ENCODE data around the gene BABAM2. TPM values are rescaled to one million over a fixed set of nuclear protein-coding genes. Genes with fewer than 3 reads are reported as not detected.
"Not testable (repeated sequence)": the region's sequence is repeated elsewhere in the genome, so short reads cannot be mapped to it uniquely, and the experiment has no call there.

Gene BABAM2
- total RNA-seq, 1 donor from 2014 or later, result 28.5 TPM

- Histone ChIP-seq H4K20me1 (ENCODE audit: insufficient read depth, low read length) (no peaks in the 10 kb centered on the region), H3K79me2 (ENCODE audit: insufficient read depth, low read length) (no peaks in the 10 kb centered on the region), H2AFZ (ENCODE audit: low read depth, low read length) (no peak overlapping the region), H3K4me1 (ENCODE audit: insufficient read depth, low read length) (peaks cover 9% of the 10 kb centered on the region), H3K27me3 (ENCODE audit: insufficient read depth, low read length) (peaks cover 3% of the 10 kb centered on the region), H3K36me3 (ENCODE audit: insufficient read depth, low read length) (no peaks in the 10 kb centered on the region), H3K4me3 (ENCODE audit: insufficient read depth, low read depth, low read length) (no peak overlapping the region), H3K27ac (ENCODE audit: low read depth, low read length) (no peak overlapping the region), H3K9ac (ENCODE audit: low read length) (no peak overlapping the region), H3K4me2 (ENCODE audit: low read length) (no peak overlapping the region), H3K9me3 (ENCODE audit: insufficient read depth, low read depth, low read length) (no peaks in the 10 kb centered on the region)
- Mint-ChIP-seq H3K36me3 (ENCODE audit: low read depth, unreplicated experiment) (no peaks in the 10 kb centered on the region), H3K4me3 (ENCODE audit: unreplicated experiment) (no peak overlapping the region), H3K27me3 (ENCODE audit: low read depth, unreplicated experiment) (peaks cover 44% of the 10 kb centered on the region), H3K4me1 (ENCODE audit: low read depth, unreplicated experiment) (peaks cover 3% of the 10 kb centered on the region), H3K9me3 (ENCODE audit: unreplicated experiment) (no peaks in the 10 kb centered on the region), H3K27ac (ENCODE audit: unreplicated experiment) (no peak overlapping the region)
- no peak for TF ChIP-seq CTCF (IDR thresholded peaks at IDR 0.05; ENCODE audit: insufficient read depth, low read depth, low read length)
- no peak for TF ChIP-seq EZH2 (IDR thresholded peaks at IDR 0.05; ENCODE audit: insufficient read depth, low read length)
- DNase-seq (ENCODE audit: low read depth) (no peak), FAIRE-seq (no peak)
These were observed 479.8 kb downstream of the BABAM2 start for GRCh38 chr2:28370354-28370753.

- H3K27ac Mint-ChIP-seq (ENCODE audit: unreplicated experiment); H3K4me1 Mint-ChIP-seq (ENCODE audit: low read depth, unreplicated experiment); H4K20me1 ChIP-seq (ENCODE audit: insufficient read depth, low read length); H3K36me3 ChIP-seq (ENCODE audit: insufficient read depth, low read length); H2AFZ ChIP-seq (ENCODE audit: low read depth, low read length); H3K4me2 ChIP-seq (ENCODE audit: low read length); H3K27me3 ChIP-seq (ENCODE audit: insufficient read depth, low read length); H3K9me3 ChIP-seq (ENCODE audit: insufficient read depth, low read depth, low read length); FAIRE-seq; H3K36me3 Mint-ChIP-seq (ENCODE audit: low read depth, unreplicated experiment); H3K9me3 Mint-ChIP-seq (ENCODE audit: unreplicated experiment); H3K4me3 ChIP-seq (ENCODE audit: insufficient read depth, low read depth, low read length); DNase-seq (ENCODE audit: low read depth); H3K9ac ChIP-seq (ENCODE audit: low read length); H3K27ac ChIP-seq (ENCODE audit: low read depth, low read length); H3K79me2 ChIP-seq (ENCODE audit: insufficient read depth, low read length); H3K4me3 Mint-ChIP-seq (ENCODE audit: unreplicated experiment); H3K4me1 ChIP-seq (ENCODE audit: insufficient read depth, low read length): not testable (repeated sequence)
- peaks cover 56% of the 10 kb centered on the region for H3K27me3 Mint-ChIP-seq (ENCODE audit: low read depth, unreplicated experiment)
These were observed 481.2 kb downstream of the BABAM2 start for GRCh38 chr2:28371728-28372127.

- Histone ChIP-seq H3K36me3 (ENCODE audit: insufficient read depth, low read length) (no peaks in the 10 kb centered on the region), H3K9ac (ENCODE audit: low read length) (no peak overlapping the region), H3K4me2 (ENCODE audit: low read length) (no peak overlapping the region), H3K4me3 (ENCODE audit: insufficient read depth, low read depth, low read length) (no peak overlapping the region), H3K27me3 (ENCODE audit: insufficient read depth, low read length) (no peaks in the 10 kb centered on the region), H2AFZ (ENCODE audit: low read depth, low read length) (no peak overlapping the region), H4K20me1 (ENCODE audit: insufficient read depth, low read length) (no peaks in the 10 kb centered on the region), H3K4me1 (ENCODE audit: insufficient read depth, low read length) (no peaks in the 10 kb centered on the region), H3K27ac (ENCODE audit: low read depth, low read length) (no peak overlapping the region), H3K79me2 (ENCODE audit: insufficient read depth, low read length) (no peaks in the 10 kb centered on the region), H3K9me3 (ENCODE audit: insufficient read depth, low read depth, low read length) (no peaks in the 10 kb centered on the region)
- no peaks in the 10 kb centered on the region for H3K36me3 Mint-ChIP-seq (ENCODE audit: low read depth, unreplicated experiment)
- FAIRE-seq, result no peak
- H3K27me3 Mint-ChIP-seq (ENCODE audit: low read depth, unreplicated experiment), result peaks cover 67% of the 10 kb centered on the region
- H3K4me3 Mint-ChIP-seq (ENCODE audit: unreplicated experiment), result no peak overlapping the region
- no peaks in the 10 kb centered on the region for H3K9me3 Mint-ChIP-seq (ENCODE audit: unreplicated experiment)
- no peak for DNase-seq (ENCODE audit: low read depth)
- no peak for TF ChIP-seq EZH2 (IDR thresholded peaks at IDR 0.05; ENCODE audit: insufficient read depth, low read length)
- H3K27ac Mint-ChIP-seq (ENCODE audit: unreplicated experiment), result no peak overlapping the region
- peaks cover 2% of the 10 kb centered on the region for H3K4me1 Mint-ChIP-seq (ENCODE audit: low read depth, unreplicated experiment)
These were observed 483.3 kb downstream of the BABAM2 start for GRCh38 chr2:28373854-28374253.

- Histone ChIP-seq H3K4me2 (ENCODE audit: low read length) (no peak overlapping the region), H4K20me1 (ENCODE audit: insufficient read depth, low read length) (no peaks in the 10 kb centered on the region), H3K9me3 (ENCODE audit: insufficient read depth, low read depth, low read length) (no peaks in the 10 kb centered on the region), H3K9ac (ENCODE audit: low read length) (no peak overlapping the region), H3K4me3 (ENCODE audit: insufficient read depth, low read depth, low read length) (no peak overlapping the region), H3K79me2 (ENCODE audit: insufficient read depth, low read length) (no peaks in the 10 kb centered on the region), H3K36me3 (ENCODE audit: insufficient read depth, low read length) (no peaks in the 10 kb centered on the region), H3K27me3 (ENCODE audit: insufficient read depth, low read length) (no peaks in the 10 kb centered on the region), H2AFZ (ENCODE audit: low read depth, low read length) (no peak overlapping the region), H3K4me1 (ENCODE audit: insufficient read depth, low read length) (no peaks in the 10 kb centered on the region), H3K27ac (ENCODE audit: low read depth, low read length) (no peak overlapping the region)
- no peak for FAIRE-seq
- Mint-ChIP-seq H3K36me3 (ENCODE audit: low read depth, unreplicated experiment) (no peaks in the 10 kb centered on the region), H3K4me3 (ENCODE audit: unreplicated experiment) (no peak overlapping the region), H3K4me1 (ENCODE audit: low read depth, unreplicated experiment) (no peaks in the 10 kb centered on the region), H3K9me3 (ENCODE audit: unreplicated experiment) (no peaks in the 10 kb centered on the region), H3K27ac (ENCODE audit: unreplicated experiment) (no peak overlapping the region), H3K27me3 (ENCODE audit: low read depth, unreplicated experiment) (peaks cover 69% of the 10 kb centered on the region)
- TF ChIP-seq EZH2 (IDR thresholded peaks at IDR 0.05; ENCODE audit: insufficient read depth, low read length), result no peak
- TF ChIP-seq CTCF (IDR thresholded peaks at IDR 0.05; ENCODE audit: insufficient read depth, low read depth, low read length), result no peak
- no peak for DNase-seq (ENCODE audit: low read depth)
These were observed 483.8 kb downstream of the BABAM2 start for GRCh38 chr2:28374331-28374730.
